Fibroblast of lung (primary cell): ENCODE measurements around the gene HNRNPF. TPM values are rescaled to one million over a fixed set of nuclear protein-coding genes. Genes with fewer than 3 reads are reported as not detected.

ENCODE experiments used
- DNase-seq, 2 donors: peaks; one replicate each; pipeline versions ENCODE4 v3.0.0 to v3.0.0-alpha.2; 2010; ENCODE audit warnings: low read depth in 2 of 2
- H2AFZ ChIP-seq: 2 replicates; pipeline ENCODE4 v1.5.1; 2012; ENCODE audit warnings: low read length, control low read depth, inconsistent platforms
- H3K27ac ChIP-seq: 2 replicates; pipeline ENCODE4 v1.5.1; 2011; ENCODE audit warnings: low read length, control low read depth; ENCODE audit not compliant: insufficient read depth
- H3K27me3 ChIP-seq: 2 replicates; pipeline ENCODE4 v1.5.1; 2011; ENCODE audit warnings: mild to moderate bottlenecking, low read length; ENCODE audit not compliant: control insufficient read depth, insufficient read depth
- H3K36me3 ChIP-seq: 2 replicates; pipeline ENCODE4 v1.5.1; 2011; ENCODE audit warnings: low read length; ENCODE audit not compliant: control insufficient read depth, insufficient read depth
- H3K4me1 ChIP-seq: 2 replicates; pipeline ENCODE4 v1.5.1; 2011; ENCODE audit warnings: low read length; ENCODE audit not compliant: control insufficient read depth, insufficient read depth; ENCODE audit errors: extremely low read depth
- H3K4me2 ChIP-seq: 2 replicates; pipeline ENCODE4 v1.5.1; 2011; ENCODE audit warnings: low read length, control low read depth; ENCODE audit not compliant: insufficient read depth; ENCODE audit errors: extremely low read depth
- H3K4me3 ChIP-seq, 4 experiments: fragments of 200-600 bp in 1 of 4; sonication (generic) in 1 of 4; replicated peaks in 1 of 4; 2 replicates each; pipeline ENCODE4 v1.5.1; 2011 to 2016; ENCODE audit warnings: low read length in 4 of 4, low read depth in 3 of 4, mild to moderate bottlenecking in 3 of 4, control low read depth in 2 of 4, inconsistent platforms in 1 of 4, mixed read lengths in 1 of 4; ENCODE audit not compliant: insufficient read depth in 1 of 4; ENCODE audit errors: control extremely low read depth in 1 of 4
- H3K79me2 ChIP-seq: 2 replicates; pipeline ENCODE4 v1.5.1; 2012; ENCODE audit warnings: mild to moderate bottlenecking, low read length, inconsistent platforms; ENCODE audit not compliant: control insufficient read depth, insufficient read depth
- H3K9ac ChIP-seq: 2 replicates; pipeline ENCODE4 v1.5.1; 2011; ENCODE audit warnings: mild to moderate bottlenecking, low read length, control low read depth; ENCODE audit not compliant: insufficient read depth
- H3K9me3 ChIP-seq: 2 replicates; pipeline ENCODE4 v1.5.1; 2012; ENCODE audit warnings: low read depth, low read length; ENCODE audit not compliant: control insufficient read depth, insufficient read depth
- H4K20me1 ChIP-seq: 2 replicates; pipeline ENCODE4 v1.5.1; 2011; ENCODE audit warnings: low read length; ENCODE audit not compliant: control insufficient read depth, insufficient read depth; ENCODE audit errors: extremely low read depth
- EZH2 ChIP-seq: IDR thresholded peaks from 2 replicates; pipeline ENCODE4 v1.5.1; 2012; ENCODE audit warnings: low read length, control low read depth, mild to moderate bottlenecking; ENCODE audit errors: missing control alignments
- polyA plus RNA-seq, 2 donors: library from polyadenylated mRNA; depleted of rRNA in 1 of 2; stranded (reverse) in 1 of 2; unstranded in 1 of 2; fragments of >200 nt; gene quantifications; 2 replicates each; pipeline ENCODE4 v1.2.1, GENCODE V29; 2011 to 2012; ENCODE audit warnings: missing spikeins in 1 of 2
- total RNA-seq: library from RNA; depleted of rRNA; stranded (reverse); fragments of >200 nt; gene quantifications from 2 replicates; pipeline ENCODE4 v1.2.1, GENCODE V29; 2014
- TF ChIP-seq, protein P1 (sequence below), 2 donors: IDR thresholded peaks in 1 of 2; conservative IDR thresholded peaks in 1 of 2; 1 replicate in 1 of 2; 2 replicates in 1 of 2; pipeline ENCODE4 v1.5.1; 2011 to 2012; ENCODE audit warnings: low read length in 2 of 2, control low read depth in 1 of 2, inconsistent platforms in 1 of 2, low read depth in 1 of 2, mild to moderate bottlenecking in 1 of 2

HNRNPF gene
- total and polyA plus RNA-seq, 2 donors (not counting 1 experiment from before 2014, with no cell fraction given), result 203 to 217 TPM

GRCh38 chr10:43373461-43373860 is 35.5 kb downstream of the HNRNPF start:
- no peak overlapping the region for H2AFZ ChIP-seq
- H3K9me3 ChIP-seq, result no peaks in the 10 kb centered on the region
- no peak for TF ChIP-seq EZH2
- TF ChIP-seq, protein P1, sequence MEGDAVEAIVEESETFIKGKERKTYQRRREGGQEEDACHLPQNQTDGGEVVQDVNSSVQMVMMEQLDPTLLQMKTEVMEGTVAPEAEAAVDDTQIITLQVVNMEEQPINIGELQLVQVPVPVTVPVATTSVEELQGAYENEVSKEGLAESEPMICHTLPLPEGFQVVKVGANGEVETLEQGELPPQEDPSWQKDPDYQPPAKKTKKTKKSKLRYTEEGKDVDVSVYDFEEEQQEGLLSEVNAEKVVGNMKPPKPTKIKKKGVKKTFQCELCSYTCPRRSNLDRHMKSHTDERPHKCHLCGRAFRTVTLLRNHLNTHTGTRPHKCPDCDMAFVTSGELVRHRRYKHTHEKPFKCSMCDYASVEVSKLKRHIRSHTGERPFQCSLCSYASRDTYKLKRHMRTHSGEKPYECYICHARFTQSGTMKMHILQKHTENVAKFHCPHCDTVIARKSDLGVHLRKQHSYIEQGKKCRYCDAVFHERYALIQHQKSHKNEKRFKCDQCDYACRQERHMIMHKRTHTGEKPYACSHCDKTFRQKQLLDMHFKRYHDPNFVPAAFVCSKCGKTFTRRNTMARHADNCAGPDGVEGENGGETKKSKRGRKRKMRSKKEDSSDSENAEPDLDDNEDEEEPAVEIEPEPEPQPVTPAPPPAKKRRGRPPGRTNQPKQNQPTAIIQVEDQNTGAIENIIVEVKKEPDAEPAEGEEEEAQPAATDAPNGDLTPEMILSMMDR (conservative IDR thresholded peaks at IDR 0.05 in 1 of 2, IDR thresholded peaks at IDR 0.05 in 1 of 2; ENCODE audit: low read depth in 1 of 2, low read length in 2 of 2), result no peak
- no peaks in the 10 kb centered on the region for H3K4me1 ChIP-seq
- no peaks in the 10 kb centered on the region for H3K36me3 ChIP-seq
- H3K4me2 ChIP-seq, result no peak overlapping the region
- no peaks in the 10 kb centered on the region for H3K27me3 ChIP-seq
- no peaks in the 10 kb centered on the region for H4K20me1 ChIP-seq
- no peak overlapping the region for H3K27ac ChIP-seq
- no peak overlapping the region for H3K9ac ChIP-seq
- no peak for DNase-seq
- H3K79me2 ChIP-seq, result no peaks in the 10 kb centered on the region
- H3K4me3 ChIP-seq, result no peak overlapping the region

DNA sequence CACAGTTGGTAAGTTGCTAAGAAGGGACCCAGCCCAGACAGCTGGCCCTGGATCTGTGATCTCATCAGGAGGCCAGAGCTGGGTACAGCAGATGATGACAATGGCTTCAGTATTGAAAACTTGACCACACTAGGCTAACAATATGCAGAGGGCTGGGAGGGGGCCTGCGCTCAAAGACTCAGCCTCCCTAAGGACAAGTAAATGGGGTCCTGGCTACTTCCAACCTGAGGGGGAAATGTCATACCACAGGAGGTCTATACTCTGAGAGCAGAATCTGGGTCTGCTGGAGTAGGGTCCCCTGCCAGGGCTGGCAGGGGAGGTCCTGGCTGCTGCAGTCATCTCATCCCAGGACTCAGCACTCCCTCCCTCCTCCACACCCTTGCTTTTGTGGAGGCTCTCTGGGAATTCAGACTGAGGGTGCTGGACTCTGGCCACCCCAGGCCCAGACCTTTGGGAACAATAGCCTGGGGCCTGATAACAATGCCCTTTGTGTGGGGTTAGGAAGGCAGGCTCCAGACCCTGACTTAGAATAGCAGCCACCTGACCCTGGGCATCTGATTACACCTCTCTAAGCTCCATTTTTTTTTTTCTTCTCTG is 36.1 kb downstream of the HNRNPF start:
- Histone ChIP-seq H4K20me1 (no peaks in the 10 kb centered on the region), H3K79me2 (no peaks in the 10 kb centered on the region), H2AFZ (no peak overlapping the region), H3K4me2 (no peak overlapping the region), H3K4me1 (no peaks in the 10 kb centered on the region), H3K27ac (no peak overlapping the region), H3K27me3 (no peaks in the 10 kb centered on the region), H3K9ac (no peak overlapping the region), H3K9me3 (no peaks in the 10 kb centered on the region), H3K36me3 (no peaks in the 10 kb centered on the region), H3K4me3 (no peak overlapping the region)
- no peak for DNase-seq
- TF ChIP-seq EZH2, result no peak
- TF ChIP-seq, protein P1 (conservative IDR thresholded peaks at IDR 0.05 in 1 of 2, IDR thresholded peaks at IDR 0.05 in 1 of 2; ENCODE audit: low read depth in 1 of 2, low read length in 2 of 2), result no peak

DNA sequence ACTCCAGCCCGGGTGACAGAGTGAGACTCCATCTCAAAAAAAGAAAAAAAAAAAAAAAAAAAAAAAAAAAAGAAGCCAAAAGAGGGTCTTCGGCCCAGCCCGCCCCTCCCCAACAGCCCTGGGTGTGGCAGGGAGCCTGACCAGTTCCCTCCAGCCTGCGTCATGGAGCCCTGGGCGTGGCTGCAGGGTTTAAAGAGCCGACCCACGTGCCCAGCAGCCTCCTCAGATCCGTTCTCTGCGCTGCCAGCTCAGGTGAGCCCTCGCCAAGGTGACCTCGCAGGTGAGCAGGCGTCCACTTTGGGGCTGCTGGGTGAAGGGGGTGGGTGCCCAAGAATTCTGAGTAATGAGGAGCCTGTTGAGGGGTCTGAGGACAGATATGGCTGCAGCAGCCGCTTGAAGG is 37.6 kb downstream of the HNRNPF start, which contains the start of gene FXYD4:
FXYD4 (plus strand) TSS at position 219 of the 400 bp plus-strand sequence. CDS start 2,111 bp downstream, outside the sequence.
- no peak within 1 kb of the TSS for H3K9ac ChIP-seq
- no peaks in the 10 kb centered on the region for H3K36me3 ChIP-seq
- H3K79me2 ChIP-seq, result no peaks in the 10 kb centered on the region
- no peaks in the 10 kb centered on the region for H3K27me3 ChIP-seq
- TF ChIP-seq EZH2, result no peak
- TF ChIP-seq, protein P1 (conservative IDR thresholded peaks at IDR 0.05 in 1 of 2, IDR thresholded peaks at IDR 0.05 in 1 of 2; ENCODE audit: low read depth in 1 of 2, low read length in 2 of 2), result no peak
- no peaks in the 10 kb centered on the region for H4K20me1 ChIP-seq
- no peaks in the 10 kb centered on the region for H3K9me3 ChIP-seq
- H3K27ac ChIP-seq, result no peak within 1 kb of the TSS
- no peak within 1 kb of the TSS for H3K4me2 ChIP-seq
- H3K4me3 ChIP-seq, result no peak within 1 kb of the TSS
- no peaks in the 10 kb centered on the region for H3K4me1 ChIP-seq
- H2AFZ ChIP-seq, result no peak within 1 kb of the TSS
- DNase-seq, result no peak
